SK-N-SH treated with all-trans-retinoic acid at 6 μM for 48 hours (cell line): ENCODE data around the gene PAEP.

Experiments
- ARNTL ChIP-seq: fragments of 450-650 bp; formaldehyde crosslinking; IDR thresholded peaks from 2 replicates; pipeline ENCODE4 v1.5.0; 2020; ENCODE audit warnings: low read depth, mild to moderate bottlenecking, moderate library complexity, borderline replicate concordance
- BACH2 ChIP-seq: fragments of 250-450 bp; sonication (Bioruptor Pico); IDR thresholded peaks from 2 replicates; pipeline ENCODE4 v1.9.0; 2021; ENCODE audit warnings: mild to moderate bottlenecking, borderline replicate concordance
- ISL1 ChIP-seq: fragments of 250-450 bp; sonication (Bioruptor Pico); IDR thresholded peaks from 2 replicates; pipeline ENCODE4 v2.1.2; 2022; ENCODE audit warnings: mild to moderate bottlenecking, moderate library complexity
- PPARA ChIP-seq: fragments of 250-450 bp; sonication (Bioruptor Pico); IDR thresholded peaks from 2 replicates; pipeline ENCODE4 v1.5.0; 2020; ENCODE audit warnings: mild to moderate bottlenecking, borderline replicate concordance
- RARB ChIP-seq: fragments of 250-450 bp; sonication (Bioruptor Pico); IDR thresholded peaks from 2 replicates; pipeline ENCODE4 v1.8.0; 2021; ENCODE audit warnings: mild to moderate bottlenecking, moderate library complexity
- TCF4 ChIP-seq: fragments of 250-450 bp; sonication (Bioruptor Pico); IDR thresholded peaks from 2 replicates; pipeline ENCODE4 v1.8.0; 2021; ENCODE audit warnings: mild to moderate bottlenecking, moderate library complexity, borderline replicate concordance
- ZC3H10 ChIP-seq: fragments of 250-450 bp; sonication (Bioruptor Pico); IDR thresholded peaks from 2 replicates; pipeline ENCODE4 v1.5.1; 2021; ENCODE audit warnings: mild to moderate bottlenecking, moderate library complexity
- ZFP3 ChIP-seq: fragments of 250-450 bp; sonication (Bioruptor Pico); IDR thresholded peaks from 2 replicates; pipeline ENCODE4 v1.5.0; 2020; ENCODE audit warnings: mild to moderate bottlenecking, moderate library complexity
- ZFP30 ChIP-seq: fragments of 450-650 bp; formaldehyde crosslinking; IDR thresholded peaks from 2 replicates; pipeline ENCODE4 v1.5.0; 2022; ENCODE audit warnings: mild to moderate bottlenecking, moderate library complexity
- ZNF70 ChIP-seq: fragments of 450-650 bp; formaldehyde crosslinking; IDR thresholded peaks from 2 replicates; pipeline ENCODE4 v1.5.0; 2020; ENCODE audit warnings: mild to moderate bottlenecking, moderate library complexity
- TF ChIP-seq, protein P1 (sequence below): fragments of 250-450 bp; sonication (Bioruptor Pico); IDR thresholded peaks from 2 replicates; pipeline ENCODE4 v1.5.0; 2020; ENCODE audit warnings: mild to moderate bottlenecking, moderate library complexity
- TF ChIP-seq, protein P2 (sequence below): fragments of 250-450 bp; sonication (Bioruptor Pico); IDR thresholded peaks from 2 replicates; pipeline ENCODE4 v1.5.1; 2021; ENCODE audit warnings: mild to moderate bottlenecking, moderate library complexity
- TF ChIP-seq, protein P3 (sequence below): fragments of 250-450 bp; sonication (Bioruptor Pico); IDR thresholded peaks from 2 replicates; pipeline ENCODE4 v1.8.0; 2020; ENCODE audit warnings: mild to moderate bottlenecking, moderate library complexity, borderline replicate concordance
- TF ChIP-seq, protein P4 (sequence below): fragments of 250-450 bp; sonication (Bioruptor Pico); IDR thresholded peaks from 2 replicates; pipeline ENCODE4 v1.5.1; 2020; ENCODE audit warnings: low read depth, mild to moderate bottlenecking, moderate library complexity

DNA sequence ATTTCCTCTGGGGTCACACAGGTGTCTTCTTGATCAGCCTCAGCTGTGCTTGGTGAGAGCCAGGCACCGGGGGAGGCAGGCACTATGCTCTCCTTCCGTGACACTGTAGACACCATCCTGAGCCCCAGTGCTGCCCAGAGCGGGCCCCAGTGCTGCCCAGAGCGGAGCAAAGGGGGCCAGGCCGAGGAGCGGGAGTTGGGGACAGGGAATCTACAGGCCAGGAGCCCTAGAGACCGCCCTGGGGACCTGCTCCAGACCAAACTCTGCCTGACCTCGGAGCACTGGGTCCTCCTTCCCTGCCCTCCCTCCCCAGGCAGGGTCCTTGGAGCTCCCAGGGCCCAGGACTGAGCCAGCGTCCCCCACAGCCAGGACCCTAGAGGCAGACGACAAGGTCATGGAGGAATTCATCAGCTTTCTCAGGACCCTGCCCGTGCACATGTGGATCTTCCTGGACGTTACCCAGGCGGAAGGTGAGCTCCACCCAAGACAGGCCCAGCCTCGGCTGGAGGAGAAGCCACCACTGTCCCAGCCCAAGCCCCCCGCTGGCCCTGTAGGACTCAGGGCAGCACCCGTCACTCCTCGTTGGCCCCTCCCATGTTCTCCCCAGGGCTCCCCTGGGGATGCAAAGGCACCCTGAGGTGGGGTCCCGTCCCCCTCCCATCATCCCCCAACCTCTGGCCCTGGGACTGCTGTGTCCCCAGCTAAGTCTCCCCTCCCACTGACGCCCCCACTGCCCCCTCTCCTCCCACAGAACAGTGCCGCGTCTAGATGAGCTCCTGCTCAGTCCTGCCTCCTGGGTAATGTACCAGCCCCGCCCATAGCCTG lies 30.2 kb downstream of the PAEP start:
- TF ChIP-seq ZFP3 (CRISPR knock-in tag): no peak
- no peak for TF ChIP-seq RARB (CRISPR knock-in tag)
- no peak for TF ChIP-seq ISL1 (CRISPR knock-in tag)
- TF ChIP-seq ZFP30 (CRISPR knock-in tag): no peak
- TF ChIP-seq, protein P1, sequence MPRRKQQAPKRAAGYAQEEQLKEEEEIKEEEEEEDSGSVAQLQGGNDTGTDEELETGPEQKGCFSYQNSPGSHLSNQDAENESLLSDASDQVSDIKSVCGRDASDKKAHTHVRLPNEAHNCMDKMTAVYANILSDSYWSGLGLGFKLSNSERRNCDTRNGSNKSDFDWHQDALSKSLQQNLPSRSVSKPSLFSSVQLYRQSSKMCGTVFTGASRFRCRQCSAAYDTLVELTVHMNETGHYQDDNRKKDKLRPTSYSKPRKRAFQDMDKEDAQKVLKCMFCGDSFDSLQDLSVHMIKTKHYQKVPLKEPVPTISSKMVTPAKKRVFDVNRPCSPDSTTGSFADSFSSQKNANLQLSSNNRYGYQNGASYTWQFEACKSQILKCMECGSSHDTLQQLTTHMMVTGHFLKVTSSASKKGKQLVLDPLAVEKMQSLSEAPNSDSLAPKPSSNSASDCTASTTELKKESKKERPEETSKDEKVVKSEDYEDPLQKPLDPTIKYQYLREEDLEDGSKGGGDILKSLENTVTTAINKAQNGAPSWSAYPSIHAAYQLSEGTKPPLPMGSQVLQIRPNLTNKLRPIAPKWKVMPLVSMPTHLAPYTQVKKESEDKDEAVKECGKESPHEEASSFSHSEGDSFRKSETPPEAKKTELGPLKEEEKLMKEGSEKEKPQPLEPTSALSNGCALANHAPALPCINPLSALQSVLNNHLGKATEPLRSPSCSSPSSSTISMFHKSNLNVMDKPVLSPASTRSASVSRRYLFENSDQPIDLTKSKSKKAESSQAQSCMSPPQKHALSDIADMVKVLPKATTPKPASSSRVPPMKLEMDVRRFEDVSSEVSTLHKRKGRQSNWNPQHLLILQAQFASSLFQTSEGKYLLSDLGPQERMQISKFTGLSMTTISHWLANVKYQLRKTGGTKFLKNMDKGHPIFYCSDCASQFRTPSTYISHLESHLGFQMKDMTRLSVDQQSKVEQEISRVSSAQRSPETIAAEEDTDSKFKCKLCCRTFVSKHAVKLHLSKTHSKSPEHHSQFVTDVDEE (CRISPR knock-in tag): no peak
- no peak for TF ChIP-seq BACH2 (CRISPR knock-in tag)
- no peak for TF ChIP-seq ZC3H10
- TF ChIP-seq, protein P2, sequence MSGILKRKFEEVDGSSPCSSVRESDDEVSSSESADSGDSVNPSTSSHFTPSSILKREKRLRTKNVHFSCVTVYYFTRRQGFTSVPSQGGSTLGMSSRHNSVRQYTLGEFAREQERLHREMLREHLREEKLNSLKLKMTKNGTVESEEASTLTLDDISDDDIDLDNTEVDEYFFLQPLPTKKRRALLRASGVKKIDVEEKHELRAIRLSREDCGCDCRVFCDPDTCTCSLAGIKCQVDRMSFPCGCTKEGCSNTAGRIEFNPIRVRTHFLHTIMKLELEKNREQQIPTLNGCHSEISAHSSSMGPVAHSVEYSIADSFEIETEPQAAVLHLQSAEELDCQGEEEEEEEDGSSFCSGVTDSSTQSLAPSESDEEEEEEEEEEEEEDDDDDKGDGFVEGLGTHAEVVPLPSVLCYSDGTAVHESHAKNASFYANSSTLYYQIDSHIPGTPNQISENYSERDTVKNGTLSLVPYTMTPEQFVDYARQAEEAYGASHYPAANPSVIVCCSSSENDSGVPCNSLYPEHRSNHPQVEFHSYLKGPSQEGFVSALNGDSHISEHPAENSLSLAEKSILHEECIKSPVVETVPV (CRISPR knock-in tag): no peak
- no peak for TF ChIP-seq ZNF70 (CRISPR knock-in tag)
- TF ChIP-seq, protein P3, sequence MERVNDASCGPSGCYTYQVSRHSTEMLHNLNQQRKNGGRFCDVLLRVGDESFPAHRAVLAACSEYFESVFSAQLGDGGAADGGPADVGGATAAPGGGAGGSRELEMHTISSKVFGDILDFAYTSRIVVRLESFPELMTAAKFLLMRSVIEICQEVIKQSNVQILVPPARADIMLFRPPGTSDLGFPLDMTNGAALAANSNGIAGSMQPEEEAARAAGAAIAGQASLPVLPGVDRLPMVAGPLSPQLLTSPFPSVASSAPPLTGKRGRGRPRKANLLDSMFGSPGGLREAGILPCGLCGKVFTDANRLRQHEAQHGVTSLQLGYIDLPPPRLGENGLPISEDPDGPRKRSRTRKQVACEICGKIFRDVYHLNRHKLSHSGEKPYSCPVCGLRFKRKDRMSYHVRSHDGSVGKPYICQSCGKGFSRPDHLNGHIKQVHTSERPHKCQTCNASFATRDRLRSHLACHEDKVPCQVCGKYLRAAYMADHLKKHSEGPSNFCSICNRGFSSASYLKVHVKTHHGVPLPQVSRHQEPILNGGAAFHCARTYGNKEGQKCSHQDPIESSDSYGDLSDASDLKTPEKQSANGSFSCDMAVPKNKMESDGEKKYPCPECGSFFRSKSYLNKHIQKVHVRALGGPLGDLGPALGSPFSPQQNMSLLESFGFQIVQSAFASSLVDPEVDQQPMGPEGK (CRISPR knock-in tag): no peak
- TF ChIP-seq, protein P4, sequence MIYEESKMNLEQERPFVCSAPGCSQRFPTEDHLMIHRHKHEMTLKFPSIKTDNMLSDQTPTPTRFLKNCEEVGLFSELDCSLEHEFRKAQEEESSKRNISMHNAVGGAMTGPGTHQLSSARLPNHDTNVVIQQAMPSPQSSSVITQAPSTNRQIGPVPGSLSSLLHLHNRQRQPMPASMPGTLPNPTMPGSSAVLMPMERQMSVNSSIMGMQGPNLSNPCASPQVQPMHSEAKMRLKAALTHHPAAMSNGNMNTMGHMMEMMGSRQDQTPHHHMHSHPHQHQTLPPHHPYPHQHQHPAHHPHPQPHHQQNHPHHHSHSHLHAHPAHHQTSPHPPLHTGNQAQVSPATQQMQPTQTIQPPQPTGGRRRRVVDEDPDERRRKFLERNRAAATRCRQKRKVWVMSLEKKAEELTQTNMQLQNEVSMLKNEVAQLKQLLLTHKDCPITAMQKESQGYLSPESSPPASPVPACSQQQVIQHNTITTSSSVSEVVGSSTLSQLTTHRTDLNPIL: no peak
- no peak for TF ChIP-seq PPARA (CRISPR knock-in tag)
- no peak for TF ChIP-seq ARNTL
- no peak for TF ChIP-seq TCF4
